ENCODE measurements around the gene UPK1B.

GRCh38 chr3:119219069-119219468 lies 45.7 kb downstream of the UPK1B start:
- TF ChIP-seq CTCF (IDR thresholded peaks at IDR 0.05) (no peak), POLR2A (IDR thresholded peaks at IDR 0.05) (no peak)
